Activated T-helper 2 cell treated with anti-CD3 and anti-CD28 coated beads, Interferon-gamma antibody, Interleukin-2, Interleukin-4, amounts not matched to agents 10 μg/mL and 5 μg/mL and 100 μg/mL, durations not matched to agents 14 hours and 24 hours and 36 hours (primary cell): ENCODE results near the gene DDB1. TPM values are rescaled to one million over a fixed set of nuclear protein-coding genes. Genes with fewer than 3 reads are reported as not detected.

Experiments used
- DNase-seq: peaks from one replicate; pipeline ENCODE4 v3.0.0; 2021; ENCODE audit warnings: low spot score
- H3K27ac Mint-ChIP-seq: one replicate; pipeline ENCODE4 v1.8.0; 2021; ENCODE audit warnings: mixed read lengths
- H3K27me3 Mint-ChIP-seq: one replicate; pipeline ENCODE4 v1.8.0; 2021; ENCODE audit warnings: low read depth, mixed read lengths
- H3K36me3 Mint-ChIP-seq: one replicate; pipeline ENCODE4 v1.8.0; 2021; ENCODE audit warnings: low read depth, mixed read lengths
- H3K4me1 Mint-ChIP-seq: one replicate; pipeline ENCODE4 v1.8.0; 2021; ENCODE audit warnings: low read depth, mixed read lengths
- H3K4me3 Mint-ChIP-seq: one replicate; pipeline ENCODE4 v1.8.0; 2021; ENCODE audit warnings: low read depth, mild to moderate bottlenecking, moderate library complexity, mixed read lengths
- H3K9me3 Mint-ChIP-seq: one replicate; pipeline ENCODE4 v1.8.0; 2021; ENCODE audit warnings: mixed read lengths
- intact Hi-C: fragments of 100-400 bp; cut with micrococcal nuclease; formaldehyde crosslinking; loops from one replicate; pipeline ENCODE4 v1.15.1; 2023
- total RNA-seq: library from RNA; stranded (reverse); gene quantifications from 2 replicates; pipeline ENCODE4 v1.2.3, GENCODE V29; 2022

Gene DDB1
- total RNA-seq, 1 donor from 2014 or later, result 260 TPM

DNA sequence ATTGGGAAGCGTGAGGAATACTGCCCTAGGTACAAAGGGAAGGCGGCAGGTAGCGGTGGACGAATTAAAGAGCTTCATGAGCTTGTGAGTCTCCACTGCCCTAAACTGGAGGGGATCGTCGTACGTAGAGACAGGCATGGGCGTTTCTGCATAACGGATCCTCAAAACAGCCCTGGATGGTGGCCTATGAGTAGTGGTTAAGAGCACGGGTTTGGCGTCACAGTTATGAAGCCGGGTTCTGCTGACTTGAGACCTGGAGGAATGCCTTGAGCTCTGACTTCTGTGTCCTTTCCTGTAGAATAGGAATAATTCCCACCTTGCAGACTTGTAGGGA, 29.6 kb upstream of the DDB1 start:
- peak overlapping the region; percentile 100 for H3K4me3 Mint-ChIP-seq
- peak overlapping the region; percentile 99 for H3K27ac Mint-ChIP-seq
- no peaks in the 10 kb centered on the region for H3K27me3 Mint-ChIP-seq
- intact Hi-C loops, result loop anchor here (1.0 to 2.0 kb wide), 3 partner anchors 29 to 68 kb away; partner anchors contain the start of genes DDB1, SDHAF2, TKFC and TMEM216
- H3K36me3 Mint-ChIP-seq, result peaks cover 41% of the 10 kb centered on the region
- H3K4me1 Mint-ChIP-seq, result peaks cover 22% of the 10 kb centered on the region
- peak; percentile 36 for DNase-seq
- H3K9me3 Mint-ChIP-seq, result no peaks in the 10 kb centered on the region

DNA sequence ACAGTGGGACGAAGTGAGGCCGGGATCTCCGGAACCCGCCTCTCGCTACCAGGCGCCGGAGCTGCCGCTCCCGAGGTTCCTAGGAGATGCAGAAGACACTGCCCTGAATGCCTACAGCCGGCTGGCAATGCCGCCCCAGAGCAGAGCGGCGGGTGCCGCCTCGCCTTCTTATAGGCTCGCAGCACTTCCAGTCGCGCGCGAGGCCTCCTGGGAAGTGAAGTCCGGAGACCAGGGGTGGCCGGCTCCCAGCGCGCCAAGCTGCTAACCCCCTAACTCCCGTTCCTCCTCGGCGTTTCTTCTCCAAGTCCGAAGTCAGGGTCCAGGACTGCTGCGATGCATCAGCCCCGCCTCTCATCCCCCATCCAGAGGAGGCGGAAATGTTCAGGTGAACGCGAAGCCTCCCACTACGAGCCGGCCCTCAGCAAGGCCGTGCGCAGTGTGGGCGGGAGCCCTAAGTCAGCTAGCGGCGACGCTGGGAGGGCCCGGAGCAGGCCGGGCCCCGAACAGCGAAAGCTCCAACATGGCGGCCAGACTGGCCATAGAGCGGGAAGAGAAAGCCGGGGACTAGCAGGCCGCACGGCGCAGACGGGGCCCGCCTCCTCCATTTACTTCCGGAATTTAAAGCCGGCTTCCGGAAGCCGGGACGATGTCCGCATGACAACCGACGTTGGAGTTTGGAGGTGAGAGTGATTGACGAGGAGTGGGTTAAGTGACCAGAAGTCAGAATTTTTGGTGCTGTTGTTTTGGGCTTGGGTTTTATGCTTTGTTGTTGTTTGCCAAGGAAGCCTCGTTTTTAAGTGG, 29.0 kb upstream of the DDB1 start, which contains the start of the genes CYB561A3 and TMEM138:
Gene CYB561A3 (minus strand): TSS at position 142 of the 801 bp plus-strand sequence. CDS start 5,169 bp downstream, outside the sequence.
Gene TMEM138 (plus strand): TSS at position 634 of the 801 bp plus-strand sequence. CDS start 2,017 bp downstream, outside the sequence.
- peak; percentile 91 for DNase-seq
- Mint-ChIP-seq H3K36me3 (peaks cover 36% of the 10 kb centered on the region), H3K4me1 (peaks cover 22% of the 10 kb centered on the region), H3K9me3 (no peaks in the 10 kb centered on the region), H3K27me3 (no peaks in the 10 kb centered on the region), H3K4me3 (peak within 1 kb of the TSS; percentile 100), H3K27ac (peak within 1 kb of the TSS; percentile 99)
- intact Hi-C loops, result loop anchor here (1.0 to 2.0 kb wide), 3 partner anchors 29 to 68 kb away; partner anchors contain the start of genes DDB1, SDHAF2, TKFC and TMEM216

DNA sequence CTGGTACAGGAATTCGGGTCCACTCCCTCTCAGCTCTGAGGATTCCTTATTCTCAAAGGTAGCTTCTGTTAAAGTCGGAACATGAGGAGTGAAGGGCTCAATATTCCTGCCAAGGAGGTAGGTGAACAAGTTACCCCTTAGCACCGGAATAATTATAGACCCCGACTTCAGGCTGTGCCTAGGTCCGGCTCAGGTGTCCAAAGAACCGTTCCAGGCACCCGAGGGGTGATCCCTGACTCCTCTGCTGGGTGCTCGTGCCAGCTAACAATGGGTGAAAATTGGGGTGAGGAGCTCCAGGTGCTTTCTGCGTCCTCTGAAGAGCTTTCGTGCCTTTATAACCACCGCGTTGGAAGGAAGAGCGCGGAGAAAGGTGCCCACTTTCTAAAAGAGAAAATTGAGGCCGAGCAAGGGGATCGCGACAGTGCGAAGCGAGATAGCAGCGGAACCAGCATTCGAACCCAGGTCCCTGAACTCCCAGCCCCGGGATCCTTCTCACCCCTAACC, 28.4 kb upstream of the DDB1 start:
- Mint-ChIP-seq H3K4me3 (peak overlapping the region; percentile 100), H3K27ac (peak overlapping the region; percentile 99), H3K27me3 (no peaks in the 10 kb centered on the region), H3K4me1 (peaks cover 22% of the 10 kb centered on the region), H3K36me3 (peaks cover 29% of the 10 kb centered on the region), H3K9me3 (no peaks in the 10 kb centered on the region)
- intact Hi-C loops, result no loop called here
- DNase-seq, result no peak

DNA sequence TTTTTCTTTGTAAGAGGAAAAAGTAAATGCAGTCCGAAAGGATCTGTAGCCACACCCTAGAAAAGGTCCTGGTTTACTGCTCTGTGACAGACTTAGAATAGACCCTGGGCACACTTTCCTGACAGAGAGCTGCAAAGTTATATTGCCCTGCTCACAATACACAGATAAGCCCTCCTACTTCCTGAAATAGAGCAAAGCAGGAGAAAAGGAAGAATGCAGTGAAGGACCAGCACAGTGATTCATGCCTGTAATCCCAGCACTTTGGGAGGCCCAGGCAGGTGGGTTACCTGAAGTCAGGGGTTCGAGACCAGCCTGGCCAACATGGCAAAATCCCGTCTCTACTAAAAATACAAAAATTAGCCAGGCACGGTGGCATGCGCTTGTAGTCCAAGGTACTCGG, 26.6 kb upstream of the DDB1 start:
- no peaks in the 10 kb centered on the region for H3K9me3 Mint-ChIP-seq
- H3K27me3 Mint-ChIP-seq, result no peaks in the 10 kb centered on the region
- H3K4me3 Mint-ChIP-seq, result no peak overlapping the region
- no peak overlapping the region for H3K27ac Mint-ChIP-seq
- intact Hi-C loops, result no loop called here
- no peak for DNase-seq
- peaks cover 22% of the 10 kb centered on the region for H3K4me1 Mint-ChIP-seq
- H3K36me3 Mint-ChIP-seq, result peaks cover 21% of the 10 kb centered on the region

DNA sequence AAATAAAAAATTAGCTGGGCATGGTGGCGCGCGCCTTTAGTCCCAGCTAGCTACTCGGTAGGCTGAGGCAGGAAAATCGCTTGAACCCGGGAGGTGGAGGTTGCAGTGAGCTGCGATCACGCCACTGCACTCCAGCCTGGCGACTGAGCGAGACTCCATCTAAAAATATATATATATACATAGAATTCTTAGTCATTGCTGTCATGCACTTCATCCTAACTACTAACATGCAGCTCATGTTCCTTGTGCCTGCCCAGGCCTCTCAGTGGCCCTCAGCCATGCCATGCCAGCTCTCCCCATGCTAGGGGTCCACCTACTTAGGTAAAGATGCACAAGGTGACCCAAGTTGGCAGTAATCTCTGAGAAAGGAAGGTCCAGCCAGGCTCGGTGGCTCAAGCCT, 25.7 kb upstream of the DDB1 start:
- peaks cover 20% of the 10 kb centered on the region for H3K4me1 Mint-ChIP-seq
- intact Hi-C loops, result no loop called here
- DNase-seq, result no peak
- no peak overlapping the region for H3K4me3 Mint-ChIP-seq
- peaks cover 16% of the 10 kb centered on the region for H3K36me3 Mint-ChIP-seq
- no peaks in the 10 kb centered on the region for H3K27me3 Mint-ChIP-seq
- H3K9me3 Mint-ChIP-seq, result no peaks in the 10 kb centered on the region
- H3K27ac Mint-ChIP-seq, result no peak overlapping the region

DNA sequence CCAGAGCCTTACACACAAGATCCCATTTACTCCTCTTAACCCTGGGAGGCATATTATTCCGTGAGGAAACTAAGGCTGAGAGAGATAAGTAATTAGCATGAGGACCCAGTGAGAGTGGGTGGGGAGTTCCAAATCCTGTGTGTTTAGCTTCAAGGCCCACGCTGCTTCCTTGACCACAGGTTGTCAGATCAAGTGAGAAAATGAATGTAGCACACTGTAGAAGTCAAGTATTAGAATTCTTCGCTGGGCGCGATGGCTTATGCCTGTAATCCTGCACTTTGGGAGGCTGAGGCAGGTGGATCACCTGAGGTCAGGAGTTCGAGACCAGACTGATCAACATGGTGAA, 25.0 kb upstream of the DDB1 start:
- H3K27ac Mint-ChIP-seq, result no peak overlapping the region
- H3K36me3 Mint-ChIP-seq, result peaks cover 18% of the 10 kb centered on the region
- no peaks in the 10 kb centered on the region for H3K9me3 Mint-ChIP-seq
- H3K27me3 Mint-ChIP-seq, result no peaks in the 10 kb centered on the region
- H3K4me1 Mint-ChIP-seq, result peaks cover 14% of the 10 kb centered on the region
- DNase-seq, result no peak
- intact Hi-C loops, result no loop called here
- no peak overlapping the region for H3K4me3 Mint-ChIP-seq

DNA sequence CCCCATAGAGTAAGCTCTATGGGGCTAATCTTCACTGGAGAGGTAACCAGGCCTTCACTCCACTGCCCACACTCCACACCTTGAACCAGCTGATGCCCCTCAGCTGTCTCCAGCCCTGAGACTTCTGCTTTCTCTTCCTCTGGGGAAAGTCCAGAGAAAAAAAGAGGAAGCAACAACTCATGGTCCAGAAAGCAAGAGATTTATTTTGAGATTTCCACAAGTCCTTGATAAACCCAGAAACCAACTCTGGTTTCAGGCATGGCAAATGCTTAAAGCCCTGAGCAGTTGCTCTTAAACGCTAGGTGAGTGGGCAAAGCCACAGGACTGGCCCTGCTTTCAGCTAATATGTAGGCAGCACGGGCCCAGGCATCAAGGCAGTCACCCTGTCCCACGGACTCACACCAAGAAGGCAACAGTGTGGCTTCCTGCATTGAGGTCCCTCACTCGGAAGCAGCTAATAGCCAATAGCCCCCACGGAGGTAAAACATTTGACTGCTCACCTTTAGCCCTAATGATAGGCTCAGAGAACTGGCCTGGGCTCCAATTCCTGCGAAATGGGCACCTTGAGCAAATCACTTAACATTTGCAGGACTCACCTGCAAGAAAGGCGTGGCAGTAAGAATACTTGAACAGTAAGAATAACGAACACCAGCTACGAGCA, 24.5 kb upstream of the DDB1 start:
- Mint-ChIP-seq H3K27me3 (no peaks in the 10 kb centered on the region), H3K4me3 (no peak overlapping the region), H3K36me3 (peaks cover 19% of the 10 kb centered on the region), H3K4me1 (peaks cover 12% of the 10 kb centered on the region), H3K27ac (no peak overlapping the region), H3K9me3 (no peaks in the 10 kb centered on the region)
- no peak for DNase-seq
- intact Hi-C loops, result no loop called here

DNA sequence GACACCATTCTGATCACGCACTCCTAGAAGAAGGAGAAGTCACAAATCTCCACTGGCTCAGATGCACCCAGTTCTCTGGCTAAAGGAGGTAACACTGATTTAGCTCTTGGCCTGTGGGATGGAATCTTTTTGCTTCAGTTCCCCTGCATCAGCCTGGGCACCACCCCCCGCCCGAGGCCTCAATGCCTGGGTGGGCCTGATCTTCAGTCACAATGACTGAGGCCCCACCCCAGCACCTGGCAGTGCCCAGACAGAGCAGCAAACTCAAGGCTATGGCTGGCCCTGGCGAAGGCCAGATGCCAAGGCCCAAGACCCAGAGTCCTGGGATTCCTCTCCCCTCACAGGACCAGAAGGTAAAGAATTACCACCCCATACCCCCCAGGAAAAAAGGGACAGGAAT, 23.8 kb upstream of the DDB1 start:
- H3K27ac Mint-ChIP-seq, result no peak overlapping the region
- H3K36me3 Mint-ChIP-seq, result peaks cover 17% of the 10 kb centered on the region
- no peaks in the 10 kb centered on the region for H3K9me3 Mint-ChIP-seq
- H3K27me3 Mint-ChIP-seq, result no peaks in the 10 kb centered on the region
- peaks cover 12% of the 10 kb centered on the region for H3K4me1 Mint-ChIP-seq
- no peak for DNase-seq
- no peak overlapping the region for H3K4me3 Mint-ChIP-seq
- intact Hi-C loops, result no loop called here

DNA sequence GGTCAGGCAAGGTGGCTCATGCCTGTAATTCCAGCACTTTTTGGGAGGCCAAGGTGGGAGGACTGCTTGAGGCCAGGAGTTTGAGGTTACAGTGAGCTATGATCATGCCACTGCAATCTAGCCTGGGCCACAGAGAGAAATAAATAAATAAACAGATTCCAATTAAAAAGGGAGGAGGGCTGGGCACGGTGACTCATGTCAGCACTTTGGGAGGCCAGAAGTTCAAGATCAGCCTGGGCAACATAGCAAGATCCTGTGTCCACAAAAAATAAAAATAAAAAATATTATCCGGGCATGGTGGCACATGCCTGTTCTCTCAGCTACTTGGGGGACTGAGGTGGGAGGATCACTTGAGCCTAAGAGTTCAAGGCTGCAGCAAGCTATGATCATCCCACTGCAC, 21.3 kb upstream of the DDB1 start:
- no peaks in the 10 kb centered on the region for H3K27me3 Mint-ChIP-seq
- H3K9me3 Mint-ChIP-seq, result no peaks in the 10 kb centered on the region
- no peak overlapping the region for H3K27ac Mint-ChIP-seq
- intact Hi-C loops, result no loop called here
- H3K4me3 Mint-ChIP-seq, result no peak overlapping the region
- DNase-seq, result no peak
- H3K4me1 Mint-ChIP-seq, result peaks cover 2% of the 10 kb centered on the region
- H3K36me3 Mint-ChIP-seq, result peaks cover 28% of the 10 kb centered on the region

DNA sequence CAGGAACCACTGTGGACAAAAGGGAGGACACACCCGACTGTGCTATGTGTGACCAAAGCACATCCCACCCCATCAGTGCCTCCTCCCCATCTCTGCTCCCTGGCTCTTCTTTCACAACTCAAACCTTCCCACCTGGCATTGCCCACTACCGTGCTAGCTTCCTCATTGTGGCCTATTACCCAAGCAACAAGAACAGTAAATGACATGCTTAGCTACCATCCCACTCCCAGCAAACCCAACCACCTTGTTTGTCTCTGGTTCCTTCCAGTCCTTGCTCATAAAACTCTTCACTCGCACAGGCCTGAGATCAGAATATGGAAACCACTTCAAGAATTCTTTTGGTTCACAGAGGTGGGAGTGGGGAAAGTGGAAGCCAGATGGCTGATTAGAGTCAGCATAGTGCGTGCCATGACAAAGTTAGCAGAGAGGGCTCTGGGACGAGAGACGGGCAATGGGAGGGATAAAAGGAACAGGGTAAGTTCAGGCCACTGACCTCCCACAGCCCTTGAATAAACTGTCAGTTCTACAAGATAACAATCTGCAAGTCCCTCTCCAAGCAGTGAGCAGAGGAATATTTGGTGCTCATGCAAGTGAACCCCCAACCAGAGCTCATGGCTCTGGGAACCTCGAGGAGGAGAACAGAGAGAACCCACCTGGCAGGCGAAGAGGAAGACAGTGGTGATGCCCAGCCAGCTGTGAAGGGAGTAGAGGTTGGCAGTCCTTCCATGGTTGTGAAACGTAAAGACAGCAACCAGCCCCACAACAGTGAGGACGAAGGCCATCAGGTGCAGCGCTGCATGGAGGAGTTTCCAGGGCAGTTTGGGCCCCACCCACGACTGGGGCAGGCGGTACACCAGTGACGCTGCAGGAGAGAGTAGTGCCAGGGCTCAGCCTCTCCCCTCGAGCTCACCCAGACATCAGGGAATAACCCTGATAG, 20.5 kb upstream of the DDB1 start:
- H3K4me1 Mint-ChIP-seq, result peaks cover 1% of the 10 kb centered on the region
- H3K9me3 Mint-ChIP-seq, result no peaks in the 10 kb centered on the region
- H3K36me3 Mint-ChIP-seq, result peaks cover 31% of the 10 kb centered on the region
- intact Hi-C loops, result no loop called here
- no peaks in the 10 kb centered on the region for H3K27me3 Mint-ChIP-seq
- no peak for DNase-seq
- no peak overlapping the region for H3K27ac Mint-ChIP-seq
- H3K4me3 Mint-ChIP-seq, result no peak overlapping the region

DNA sequence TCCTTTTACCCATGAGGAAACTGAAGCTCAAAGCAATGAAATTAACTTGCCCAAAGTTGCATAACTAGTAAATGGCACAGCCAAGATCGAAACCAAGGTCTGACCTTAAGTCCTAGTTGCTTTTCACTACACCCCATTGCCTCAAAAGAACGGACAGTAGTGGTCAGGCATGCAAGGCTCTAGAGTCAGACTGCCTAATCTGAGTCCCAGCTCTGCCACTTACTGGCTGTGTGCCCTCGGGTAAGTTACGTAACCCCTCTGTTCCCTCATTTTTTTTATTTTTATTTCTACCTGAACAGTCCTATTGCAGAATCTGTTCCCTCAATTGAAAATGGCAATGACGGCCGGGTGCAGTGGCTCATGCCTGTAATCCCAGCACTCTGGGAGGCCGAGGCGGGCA, 19.1 kb upstream of the DDB1 start:
- Mint-ChIP-seq H3K27me3 (no peaks in the 10 kb centered on the region), H3K4me1 (no peaks in the 10 kb centered on the region), H3K4me3 (no peak overlapping the region), H3K36me3 (peaks cover 33% of the 10 kb centered on the region), H3K27ac (no peak overlapping the region), H3K9me3 (no peaks in the 10 kb centered on the region)
- DNase-seq, result no peak
- intact Hi-C loops, result no loop called here

DNA sequence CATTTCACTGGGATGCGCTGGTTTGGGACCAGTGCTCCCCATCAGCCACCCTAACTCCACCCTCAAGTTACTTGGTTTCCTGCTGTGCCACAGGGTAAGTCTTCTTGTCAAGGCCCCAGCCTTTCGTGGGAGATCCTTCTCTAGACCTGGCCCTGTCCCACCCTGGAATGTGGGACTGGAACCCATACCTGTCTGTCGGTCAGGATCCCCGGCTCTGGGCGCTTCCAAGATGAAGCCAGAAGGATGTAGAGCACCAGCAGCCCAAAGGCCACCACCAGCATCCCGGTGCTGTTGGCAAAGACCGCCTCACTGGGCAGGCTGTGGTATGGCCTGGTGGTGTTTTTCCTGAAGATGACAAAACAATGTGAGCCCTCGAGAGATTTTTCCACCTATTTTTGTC, 17.9 kb upstream of the DDB1 start:
- Mint-ChIP-seq H3K4me1 (no peaks in the 10 kb centered on the region), H3K36me3 (peaks cover 33% of the 10 kb centered on the region)
- intact Hi-C loops, result no loop called here

More for the DNA sequence above, 17.9 kb upstream of the DDB1 start:
- no peak overlapping the region for H3K27ac Mint-ChIP-seq
- H3K27me3 Mint-ChIP-seq, result no peaks in the 10 kb centered on the region
- H3K9me3 Mint-ChIP-seq, result no peaks in the 10 kb centered on the region
- DNase-seq, result no peak
- no peak overlapping the region for H3K4me3 Mint-ChIP-seq
